Brain microvascular endothelial cell (primary cell): Measurements from ENCODE around the gene C8G.

ENCODE experiments used
- DNase-seq: peaks from one replicate; pipeline ENCODE4 v3.0.0-alpha.2; 2020
- H3K27ac ChIP-seq: fragments of 250-450 bp; sonication (Bioruptor Pico); 2 replicates; pipeline ENCODE4 v1.5.1; 2020; ENCODE audit warnings: mild to moderate bottlenecking, moderate library complexity
- H3K27me3 ChIP-seq: fragments of 250-450 bp; sonication (Bioruptor Pico); replicated peaks from 2 replicates; pipeline ENCODE4 v1.5.1; 2020; ENCODE audit warnings: mild to moderate bottlenecking
- H3K36me3 ChIP-seq: fragments of 250-450 bp; sonication (Bioruptor Pico); replicated peaks from 2 replicates; pipeline ENCODE4 v1.5.1; 2020; ENCODE audit warnings: mild to moderate bottlenecking
- H3K4me3 ChIP-seq: 2 replicates; pipeline ENCODE4 v1.5.1; 2011; ENCODE audit warnings: low read depth, mild to moderate bottlenecking, control low read depth, low read length, moderate library complexity
- CTCF ChIP-seq: IDR thresholded peaks from 2 replicates; pipeline ENCODE4 v1.5.1; 2011; ENCODE audit warnings: low read depth, mild to moderate bottlenecking, moderate library complexity, low read length, control low read depth, inconsistent platforms; ENCODE audit errors: missing control alignments
- in situ Hi-C: cut with HindIII; loops from 2 replicates; pipeline ENCODE4 v1.10.0; 2017; ENCODE audit warnings: low sequenced_read_pairs, low pct_ligation_motif_present

The C8G gene

GRCh38 chr9:136916330-136917184 is 28.5 kb upstream of the C8G start:
- peaks cover 49% of the 10 kb centered on the region for H3K36me3 ChIP-seq
- in situ Hi-C loops: no loop called here
- TF ChIP-seq CTCF: no peak
- no peak overlapping the region for H3K27ac ChIP-seq
- H3K4me3 ChIP-seq: no peak overlapping the region
- no peaks in the 10 kb centered on the region for H3K27me3 ChIP-seq
- DNase-seq: no peak

GRCh38 chr9:136917902-136918301 is 27.1 kb upstream of the C8G start:
- H3K27me3 ChIP-seq: no peaks in the 10 kb centered on the region
- no peak for TF ChIP-seq CTCF
- no peak overlapping the region for H3K4me3 ChIP-seq
- H3K36me3 ChIP-seq: peaks cover 54% of the 10 kb centered on the region
- DNase-seq: no peak
- in situ Hi-C loops: no loop called here
- H3K27ac ChIP-seq: no peak overlapping the region

- H3K27ac ChIP-seq: no peak overlapping the region
- peaks cover 50% of the 10 kb centered on the region for H3K36me3 ChIP-seq
- no peak overlapping the region for H3K4me3 ChIP-seq
- TF ChIP-seq CTCF: no peak
- DNase-seq: no peak
- in situ Hi-C loops: no loop called here
- H3K27me3 ChIP-seq: no peaks in the 10 kb centered on the region
These were observed 25.0 kb upstream of the C8G start for GRCh38 chr9:136920069-136920468.

GRCh38 chr9:136920734-136921231 is 24.3 kb upstream of the C8G start:
- peaks cover 50% of the 10 kb centered on the region for H3K36me3 ChIP-seq
- H3K27me3 ChIP-seq: no peaks in the 10 kb centered on the region

GRCh38 chr9:136921307-136921706 is 23.7 kb upstream of the C8G start:
- no peaks in the 10 kb centered on the region for H3K27me3 ChIP-seq
- H3K4me3 ChIP-seq: no peak overlapping the region
- H3K36me3 ChIP-seq: peaks cover 47% of the 10 kb centered on the region
- H3K27ac ChIP-seq: no peak overlapping the region
- in situ Hi-C loops: no loop called here
- DNase-seq: no peak
- TF ChIP-seq CTCF: no peak

More at GRCh38 chr9:136920734-136921231, 24.3 kb upstream of the C8G start:
- no peak for DNase-seq
- no peak for TF ChIP-seq CTCF
- in situ Hi-C loops: no loop called here
- Histone ChIP-seq H3K27ac (no peak overlapping the region), H3K4me3 (no peak overlapping the region)
